Liver (tissue), 9 donors: Measurements from ENCODE around the gene RMND1. TPM values are rescaled to one million over a fixed set of nuclear protein-coding genes. Genes with fewer than 3 reads are reported as not detected.
A peak's percentile ranks its signal among the peaks of the same experiment; 100 is the strongest.

ENCODE experiments used
- DNase-seq: peaks from one replicate; pipeline ENCODE4 v3.0.0-alpha.2; 2017; ENCODE audit warnings: low spot score
- H3K27ac ChIP-seq, 2 donors: one replicate each; pipeline ENCODE4 v1.7.0; 2013; ENCODE audit warnings: inconsistent platforms in 2 of 2, low read length in 2 of 2, control low read depth in 1 of 2, low read depth in 1 of 2, mild to moderate bottlenecking in 1 of 2
- H3K27me3 ChIP-seq, 4 donors: one replicate each; pipeline versions ENCODE4 v1.6.1 to v1.7.0; 2013; ENCODE audit warnings: low read length in 3 of 4, inconsistent platforms in 1 of 4, mild to moderate bottlenecking in 1 of 4, moderate library complexity in 1 of 4; ENCODE audit not compliant: control insufficient read depth in 4 of 4, insufficient read depth in 4 of 4
- H3K36me3 ChIP-seq, 4 donors: one replicate each; pipeline versions ENCODE4 v1.6.1 to v1.7.0; 2013; ENCODE audit warnings: low read length in 3 of 4, mild to moderate bottlenecking in 3 of 4, low read depth in 1 of 4, moderate library complexity in 1 of 4; ENCODE audit not compliant: control insufficient read depth in 4 of 4, insufficient read depth in 3 of 4
- H3K4me1 ChIP-seq, 4 donors: one replicate each; pipeline versions ENCODE4 v1.6.1 to v1.7.0; 2013; ENCODE audit warnings: low read length in 3 of 4, mild to moderate bottlenecking in 3 of 4, moderate library complexity in 1 of 4; ENCODE audit not compliant: control insufficient read depth in 4 of 4, insufficient read depth in 4 of 4
- H3K4me3 ChIP-seq, 3 donors: one replicate each; pipeline versions ENCODE4 v1.6.1 to v1.7.0; 2013; ENCODE audit warnings: low read length in 3 of 3, control low read depth in 1 of 3, low read depth in 1 of 3, mild to moderate bottlenecking in 1 of 3
- H3K9ac ChIP-seq, 2 donors: one replicate each; pipeline ENCODE4 v1.7.0; 2013; ENCODE audit warnings: low read length in 2 of 2, mild to moderate bottlenecking in 2 of 2, moderate library complexity in 2 of 2, control low read depth in 1 of 2, low read depth in 1 of 2
- H3K9me3 ChIP-seq, 4 donors: one replicate each; pipeline versions ENCODE4 v1.6.1 to v1.7.0; 2013; ENCODE audit warnings: low read length in 3 of 4; ENCODE audit not compliant: control insufficient read depth in 4 of 4
- EGR1 ChIP-seq, 2 donors: IDR thresholded peaks; 2 replicates each; pipeline ENCODE4 v1.6.1; 2016 to 2018; ENCODE audit warnings: antibody characterized with exemption in 2 of 2, low read depth in 2 of 2
- FOXA2 ChIP-seq: IDR thresholded peaks from 2 replicates; pipeline ENCODE4 v1.6.1; 2016; ENCODE audit warnings: antibody characterized with exemption
- HNF4A ChIP-seq, 2 donors: conservative IDR thresholded peaks; 2 replicates each; pipeline ENCODE4 v1.6.1; 2016; ENCODE audit warnings: antibody characterized with exemption in 2 of 2, mild to moderate bottlenecking in 2 of 2
- JUND ChIP-seq, 2 donors: IDR thresholded peaks; 2 replicates each; pipeline ENCODE4 v1.6.1; 2016; ENCODE audit warnings: antibody characterized with exemption in 2 of 2
- NR2F2 ChIP-seq: IDR thresholded peaks from 2 replicates; pipeline ENCODE4 v1.6.1; 2016; ENCODE audit warnings: antibody characterized with exemption
- RAD21 ChIP-seq, 2 donors: IDR thresholded peaks; 2 replicates each; pipeline ENCODE4 v1.6.1; 2016; ENCODE audit warnings: antibody characterized with exemption in 2 of 2, mild to moderate bottlenecking in 2 of 2
- SP1 ChIP-seq: IDR thresholded peaks from 2 replicates; pipeline ENCODE4 v1.6.1; 2018; ENCODE audit warnings: antibody characterized with exemption, mild to moderate bottlenecking
- WGBS: extraction: QIAGEN DNeasy Blood & Tissue Kit; methylation state at CpG from one replicate; pipeline ENCODE4 v1.1.7; 2013; 5-methylcytosine and 5-hydroxymethylcytosine counted together
- polyA plus RNA-seq, 2 donors: library from polyadenylated mRNA; stranded (reverse) in 1 of 2; unstranded in 1 of 2; fragments of 200-250 nt in 1 of 2; fragments of >200 nt in 1 of 2; fragmentation: Nextera tagmentation in 1 of 2; extraction: Ambion mirVana in 1 of 2; gene quantifications; one replicate each; pipeline versions ENCODE4 v1.2.1 to v1.2.3, GENCODE V29; 2013 to 2015
- total RNA-seq, 2 donors: library from RNA; depleted of rRNA; stranded (reverse); fragments of >200 nt; gene quantifications; one replicate each; pipeline ENCODE4 v1.2.3, GENCODE V29; 2014
- TF ChIP-seq, protein P1 (sequence below): IDR thresholded peaks from 2 replicates; pipeline ENCODE4 v1.6.1; 2016; ENCODE audit warnings: antibody characterized with exemption
- TF ChIP-seq, protein P2 (sequence below): IDR thresholded peaks from 2 replicates; pipeline ENCODE4 v1.6.1; 2016; ENCODE audit warnings: antibody characterized with exemption
- donor health status: healthy.
- donor health status: healthy.
- donor health status: healthy.
- donor health status: healthy.
- donor health status: healthy.

RMND1 gene
- total and polyA plus RNA-seq, 4 donors = 13.2 to 22.6 (median 18.1) TPM

DNA sequence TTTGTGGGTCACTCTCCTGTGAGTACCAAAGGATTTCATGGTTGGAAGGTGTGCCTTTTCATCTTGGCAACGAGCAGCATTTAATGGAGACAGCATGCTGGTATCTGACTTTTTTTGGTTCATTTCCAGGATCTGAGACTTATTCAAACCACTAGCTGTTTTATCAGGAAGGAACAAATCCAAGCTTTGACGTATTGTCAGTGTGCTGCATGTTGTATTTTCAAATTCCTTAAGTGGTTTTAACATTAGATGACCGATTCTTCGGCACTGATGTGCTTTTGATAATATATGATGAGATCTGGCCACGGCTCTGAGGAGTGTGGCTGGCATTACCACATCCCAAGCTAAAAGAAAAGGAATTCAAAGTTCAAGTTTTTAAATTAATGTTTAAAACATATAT is 6.4 kb downstream of the RMND1 start:
- Histone ChIP-seq H3K4me1 (peaks cover 9 to 47% (median 41%) of the 10 kb centered on the region in 4 donors), H3K4me3 (no peak overlapping the region)
- WGBS = 48% methylated on average over 5 of the region's 5 CpGs

DNA sequence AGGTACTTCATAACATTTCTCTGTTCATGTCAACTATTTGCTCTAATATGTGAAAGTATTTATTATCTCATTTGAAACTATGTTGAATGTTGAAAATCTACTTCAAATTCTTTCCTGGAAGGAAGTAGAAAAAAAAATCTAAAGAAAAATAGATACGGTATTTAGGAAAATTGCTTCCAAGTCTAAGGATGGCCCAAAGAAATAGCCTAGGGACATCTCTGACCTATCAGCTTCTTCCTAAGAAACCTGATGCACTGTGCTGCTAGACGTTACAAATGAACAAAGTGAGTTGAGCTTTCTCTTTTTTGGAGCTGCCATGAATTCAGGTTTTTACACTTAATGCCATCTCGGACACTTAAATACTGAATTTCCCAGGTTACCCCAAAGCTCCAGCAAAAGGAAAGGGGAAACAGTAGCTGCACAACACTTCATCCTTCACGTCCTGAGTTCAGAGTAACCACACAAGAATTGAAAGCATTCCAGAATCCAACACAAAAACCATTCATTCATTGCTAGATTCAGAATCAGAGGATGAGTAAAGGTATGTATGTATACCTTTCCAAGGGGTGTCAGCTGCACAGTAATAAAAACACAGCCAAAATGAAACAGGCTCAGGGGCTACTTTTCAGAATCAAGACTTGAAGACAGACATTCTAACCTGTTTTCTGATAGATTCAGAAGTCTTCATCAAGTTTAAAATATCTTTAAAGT is 7.9 kb downstream of the RMND1 start:
- Histone ChIP-seq H3K9me3 (no peaks in the 10 kb centered on the region), H3K9ac (no peak overlapping the region), H3K4me1 (peaks cover 11 to 54% (median 48%) of the 10 kb centered on the region in 4 donors), H3K36me3 (peaks cover 0 to 3% (median 0%) of the 10 kb centered on the region in 4 donors), H3K4me3 (no peak overlapping the region), H3K27me3 (no peaks in the 10 kb centered on the region), H3K27ac (no peak overlapping the region)
- no peak for DNase-seq
- TF ChIP-seq RAD21 (IDR thresholded peaks at IDR 0.05) = no peak
- TF ChIP-seq JUND (IDR thresholded peaks at IDR 0.05) = no peak
- 83% methylated on average over 4 of the region's 4 CpGs for WGBS

More for the DNA sequence above, 6.4 kb downstream of the RMND1 start:
- H3K27me3 ChIP-seq = no peaks in the 10 kb centered on the region
- H3K9ac ChIP-seq = no peak overlapping the region
- no peak for DNase-seq
- peaks cover 0 to 3% (median 0%) of the 10 kb centered on the region in 4 donors for H3K36me3 ChIP-seq
- no peaks in the 10 kb centered on the region for H3K9me3 ChIP-seq
- TF ChIP-seq FOXA2 = no peak
- TF ChIP-seq SP1 = no peak
- TF ChIP-seq EGR1 (IDR thresholded peaks at IDR 0.05; ENCODE audit: low read depth in 2 of 2) = no peak
- no peak overlapping the region for H3K27ac ChIP-seq

DNA sequence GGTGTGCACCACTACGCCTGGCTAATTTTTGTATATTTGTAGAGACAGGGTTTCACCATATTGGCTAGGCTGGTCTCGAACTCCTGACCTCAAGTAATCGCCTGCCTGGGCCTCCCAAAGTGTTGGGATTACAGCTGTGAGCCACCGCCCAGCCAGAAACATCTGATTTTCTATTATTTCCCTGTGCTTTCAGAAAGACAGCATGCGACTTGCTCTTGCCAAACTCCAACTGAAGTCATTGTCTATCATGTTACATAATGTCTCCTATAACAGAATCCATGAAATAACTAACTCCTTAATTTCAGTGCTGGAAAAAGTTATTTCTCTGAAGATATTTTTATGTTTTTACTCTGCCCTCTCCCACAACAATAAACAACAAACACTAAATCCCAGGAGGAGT is 8.5 kb downstream of the RMND1 start:
- Histone ChIP-seq H3K4me3 (no peak overlapping the region), H3K9me3 (no peaks in the 10 kb centered on the region), H3K27me3 (no peaks in the 10 kb centered on the region), H3K4me1 (peaks cover 11 to 55% (median 49%) of the 10 kb centered on the region in 4 donors), H3K36me3 (peaks cover 0 to 3% (median 0%) of the 10 kb centered on the region in 4 donors), H3K27ac (no peak overlapping the region), H3K9ac (no peak overlapping the region)
- no peak for DNase-seq
- TF ChIP-seq, protein P1, sequence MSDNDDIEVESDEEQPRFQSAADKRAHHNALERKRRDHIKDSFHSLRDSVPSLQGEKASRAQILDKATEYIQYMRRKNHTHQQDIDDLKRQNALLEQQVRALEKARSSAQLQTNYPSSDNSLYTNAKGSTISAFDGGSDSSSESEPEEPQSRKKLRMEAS = no peak
- TF ChIP-seq NR2F2 = no peak
- 88% methylated on average over 5 of the region's 5 CpGs for WGBS

DNA sequence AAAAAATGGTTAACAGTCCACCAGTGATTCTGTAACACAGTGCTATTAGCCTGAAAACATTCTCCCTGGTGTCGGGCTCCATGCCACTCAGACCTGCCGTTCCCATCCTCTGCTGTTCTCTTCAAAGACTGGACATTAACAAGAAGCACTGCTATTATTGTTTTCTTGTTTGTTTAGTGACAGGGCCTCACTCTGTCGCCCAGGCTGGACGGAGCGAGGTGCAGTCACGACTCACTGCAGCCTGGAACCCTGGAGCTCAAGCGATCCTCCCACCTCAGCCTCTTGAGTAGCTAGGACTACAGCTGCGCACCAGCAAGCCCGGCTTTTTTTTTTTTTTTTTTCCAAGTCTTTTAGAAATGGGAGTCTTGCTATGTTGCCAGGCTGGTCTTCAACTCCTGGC is 9.6 kb downstream of the RMND1 start:
- no peak overlapping the region for H3K27ac ChIP-seq
- no peaks in the 10 kb centered on the region for H3K27me3 ChIP-seq
- no peak for DNase-seq
- H3K9ac ChIP-seq = no peak overlapping the region
- H3K36me3 ChIP-seq = peaks cover 0 to 3% (median 0%) of the 10 kb centered on the region in 4 donors
- no peaks in the 10 kb centered on the region for H3K9me3 ChIP-seq
- TF ChIP-seq HNF4A (conservative IDR thresholded peaks at IDR 0.05) (peak in 1 of 2 donors; percentile 7), JUND (IDR thresholded peaks at IDR 0.05) (no peak)
- TF ChIP-seq, protein P2, sequence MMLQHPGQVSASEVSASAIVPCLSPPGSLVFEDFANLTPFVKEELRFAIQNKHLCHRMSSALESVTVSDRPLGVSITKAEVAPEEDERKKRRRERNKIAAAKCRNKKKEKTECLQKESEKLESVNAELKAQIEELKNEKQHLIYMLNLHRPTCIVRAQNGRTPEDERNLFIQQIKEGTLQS = no peak
- peaks cover 12 to 66% (median 57%) of the 10 kb centered on the region in 4 donors for H3K4me1 ChIP-seq
- H3K4me3 ChIP-seq = no peak overlapping the region
- WGBS = 67% methylated on average over 9 of the region's 9 CpGs
